ENCODE results near the gene MINDY4.

Gene MINDY4

GRCh38 chr7:30880125-30880720 is 109.0 kb downstream of the MINDY4 start:
- no peak for DNase-seq

- DNase-seq, result no peak
Measured at GRCh38 chr7:30880941-30881340, 109.7 kb downstream of the MINDY4 start.

DNA sequence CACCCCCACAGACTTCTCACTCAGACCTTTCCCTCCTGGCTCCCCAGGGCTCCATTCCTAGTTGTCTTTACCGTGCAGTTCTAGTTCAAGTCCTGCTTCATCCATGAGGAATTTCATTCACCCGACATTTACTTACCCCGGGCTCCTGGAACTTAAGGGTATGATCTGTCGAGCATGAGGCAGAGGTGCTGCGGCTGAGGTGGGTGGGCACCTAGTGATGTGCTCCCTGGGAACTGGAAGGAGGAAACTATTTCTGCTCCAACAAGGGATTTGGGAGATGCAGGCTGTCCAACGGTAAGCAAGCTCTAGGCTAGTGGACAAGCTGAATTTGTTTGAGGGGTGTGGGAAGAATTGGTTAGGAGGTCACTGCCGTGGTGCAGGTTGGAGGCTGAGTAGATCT is 110.2 kb downstream of the MINDY4 start:
- no peak for DNase-seq

- no peak for DNase-seq
Measured at GRCh38 chr7:30884881-30885280, 113.7 kb downstream of the MINDY4 start.

GRCh38 chr7:30886608-30887011 is 115.4 kb downstream of the MINDY4 start:
- DNase-seq, result no peak

- no peak for DNase-seq
Measured at GRCh38 chr7:30887464-30887872, 116.3 kb downstream of the MINDY4 start.

- no peak for DNase-seq
Measured at GRCh38 chr7:30888747-30889146, 117.5 kb downstream of the MINDY4 start.

- DNase-seq, result no peak
Measured at GRCh38 chr7:30890226-30890625, 119.0 kb downstream of the MINDY4 start.

GRCh38 chr7:30893357-30893756 is 122.1 kb downstream of the MINDY4 start:
- no peak for DNase-seq

DNA sequence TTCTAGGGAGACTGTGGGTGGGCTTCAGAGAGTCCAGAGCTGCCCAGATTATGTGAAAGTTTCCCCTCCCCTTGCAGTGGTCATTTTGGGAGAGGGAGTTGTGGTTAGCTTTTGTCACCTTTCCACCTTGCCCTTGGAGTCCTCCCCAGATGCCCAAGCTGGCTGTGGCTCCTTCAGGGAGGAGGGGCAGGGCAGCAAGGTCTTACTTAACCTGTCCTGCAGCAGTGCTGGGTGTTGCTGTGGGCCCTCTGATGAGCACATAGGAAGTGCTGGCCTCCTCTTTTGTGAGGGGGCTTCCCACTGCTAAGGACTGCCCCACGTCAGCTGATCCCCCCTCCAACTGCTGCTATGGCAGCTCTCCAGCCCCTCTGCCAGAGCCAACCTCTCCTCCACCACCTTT is 122.8 kb downstream of the MINDY4 start:
- DNase-seq, result no peak

- DNase-seq, result peak; percentile 25
Measured at GRCh38 chr7:30894866-30895605, 123.8 kb downstream of the MINDY4 start.

- DNase-seq, result no peak
Measured at GRCh38 chr7:30896036-30896435, 124.8 kb downstream of the MINDY4 start.

- no peak for DNase-seq
Measured at GRCh38 chr7:30896783-30897637, 125.8 kb downstream of the MINDY4 start.

- no peak for DNase-seq
Measured at GRCh38 chr7:30897770-30898169, 126.6 kb downstream of the MINDY4 start.

DNA sequence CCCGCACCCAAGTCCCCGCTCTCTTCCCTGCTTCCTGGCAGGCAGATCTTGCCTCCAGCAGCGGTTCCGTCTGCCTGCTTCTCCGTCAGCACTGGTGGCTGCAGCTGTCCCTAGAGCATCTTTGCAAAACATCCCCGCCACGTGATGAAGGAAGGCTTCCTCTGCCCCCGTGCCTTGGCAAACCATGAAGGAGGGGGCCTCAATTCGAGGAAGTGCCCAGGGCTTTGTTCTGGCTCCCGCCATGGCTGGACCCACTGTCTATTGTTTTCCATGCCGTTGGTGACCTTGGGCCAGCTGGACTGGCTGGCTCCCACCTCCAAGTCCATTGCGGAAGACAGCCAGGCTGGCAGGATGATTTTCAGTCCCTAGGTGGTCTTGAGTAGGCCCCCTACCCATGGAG is 127.2 kb downstream of the MINDY4 start:
- no peak for DNase-seq

- no peak for DNase-seq
Measured at GRCh38 chr7:30899066-30899465, 127.8 kb downstream of the MINDY4 start.

DNA sequence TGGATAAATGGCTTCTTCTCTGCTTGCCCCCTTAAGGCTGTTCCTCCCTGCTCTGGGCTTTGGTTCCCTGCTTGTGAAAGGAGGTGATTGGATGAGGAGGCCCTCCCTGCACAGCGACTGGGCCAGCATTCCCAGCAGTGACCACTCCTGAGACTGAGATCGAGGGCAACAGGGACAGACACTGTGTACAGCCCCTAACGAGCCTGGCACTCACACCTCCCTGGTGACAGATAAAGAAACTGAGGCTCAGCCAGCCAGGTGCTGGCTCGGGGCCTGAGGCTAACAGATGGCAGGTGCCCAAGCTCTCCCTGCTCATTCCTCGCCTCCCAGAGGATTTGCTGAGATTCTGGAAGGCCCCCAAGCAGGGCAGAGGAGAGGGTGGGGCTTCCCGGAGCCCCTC is 128.4 kb downstream of the MINDY4 start:
- no peak for DNase-seq

GRCh38 chr7:30900053-30900452 is 128.8 kb downstream of the MINDY4 start:
- no peak for DNase-seq

DNA sequence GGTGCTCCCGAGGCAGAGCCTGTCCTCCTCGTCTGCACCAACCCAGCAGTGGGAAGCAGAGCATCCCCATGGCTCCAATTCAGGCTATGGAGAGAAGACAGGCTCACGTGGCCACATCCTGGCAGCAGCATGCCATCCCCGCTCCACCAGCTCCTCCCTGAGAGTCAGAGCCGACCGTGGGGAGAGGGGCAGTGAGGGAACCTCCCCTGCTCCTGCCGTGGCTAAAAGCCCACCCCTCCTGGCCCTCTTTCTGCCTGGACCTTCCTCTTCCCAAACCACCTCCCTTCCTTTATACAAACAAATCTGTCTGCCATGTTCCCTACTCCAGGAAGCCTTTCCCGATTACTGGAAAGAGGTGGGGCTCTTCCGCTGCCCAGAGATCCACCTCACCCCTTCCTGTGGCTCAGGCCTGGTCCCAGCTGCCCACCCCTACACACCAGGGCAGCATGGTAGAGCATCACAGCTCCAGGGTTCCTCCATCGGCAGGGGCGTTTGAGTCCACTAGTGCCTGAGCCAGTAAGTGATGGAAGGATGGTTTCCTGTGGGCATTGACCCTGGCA is 129.7 kb downstream of the MINDY4 start:
- DNase-seq, result no peak

DNA sequence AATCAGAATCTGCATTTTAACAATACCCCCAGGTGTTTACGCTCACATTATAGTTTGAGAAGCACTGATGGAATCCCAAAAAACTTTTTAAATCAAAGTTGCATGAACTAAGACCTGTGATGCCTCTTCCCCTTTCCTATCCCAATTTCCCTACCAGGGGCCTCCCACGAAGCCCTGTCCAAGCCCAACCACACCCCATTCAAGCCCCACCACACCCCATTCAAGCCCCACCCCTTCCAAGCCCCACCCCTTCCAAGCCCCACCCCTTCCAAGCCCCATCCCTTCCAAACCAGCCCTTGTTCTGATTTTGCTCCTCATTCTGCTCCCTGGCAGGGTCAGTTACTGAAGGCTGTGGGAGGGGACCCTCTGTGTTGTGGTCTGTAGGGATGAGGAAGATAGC is 130.6 kb downstream of the MINDY4 start:
- DNase-seq, result no peak

- DNase-seq, result no peak
Measured at GRCh38 chr7:30902466-30902865, 131.2 kb downstream of the MINDY4 start.

DNA sequence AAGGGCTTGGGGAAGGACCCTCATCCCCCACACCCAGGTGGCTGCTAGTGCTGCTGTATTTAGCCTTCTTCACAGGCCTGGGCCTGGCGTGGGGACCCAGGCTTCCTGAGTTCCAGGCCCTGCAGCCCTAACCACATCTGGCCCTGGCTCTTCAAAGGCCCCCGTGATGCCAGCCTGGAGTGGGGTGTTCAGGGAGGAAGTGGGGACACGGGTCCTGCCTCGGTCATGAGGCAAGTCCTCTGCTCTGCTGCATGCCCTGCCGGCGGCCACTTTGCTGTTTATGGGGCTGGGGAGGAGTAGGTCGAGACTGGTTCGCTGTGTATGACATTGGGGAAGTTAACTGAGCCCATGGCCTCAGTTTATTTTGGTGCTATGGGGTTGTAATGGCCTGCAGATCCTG is 131.9 kb downstream of the MINDY4 start:
- no peak for DNase-seq

- DNase-seq, result no peak
Measured at GRCh38 chr7:30904561-30904960, 133.3 kb downstream of the MINDY4 start.

All from RPMI8226 (cell line).